GM11168 (cell line): ENCODE data around the gene TMEM156.
"Not testable (repeated sequence)": the region's sequence is repeated elsewhere in the genome, so short reads cannot be mapped to it uniquely, and the experiment has no call there.

Source experiments
- in situ Hi-C: fragments of 300-500 bp; cut with MboI; formaldehyde crosslinking; loops from one replicate; pipeline ENCODE4 v1.12.0; 2022; ENCODE audit warnings: low sequenced_read_pairs; ENCODE audit not compliant: unreplicated experiment

Gene TMEM156

DNA sequence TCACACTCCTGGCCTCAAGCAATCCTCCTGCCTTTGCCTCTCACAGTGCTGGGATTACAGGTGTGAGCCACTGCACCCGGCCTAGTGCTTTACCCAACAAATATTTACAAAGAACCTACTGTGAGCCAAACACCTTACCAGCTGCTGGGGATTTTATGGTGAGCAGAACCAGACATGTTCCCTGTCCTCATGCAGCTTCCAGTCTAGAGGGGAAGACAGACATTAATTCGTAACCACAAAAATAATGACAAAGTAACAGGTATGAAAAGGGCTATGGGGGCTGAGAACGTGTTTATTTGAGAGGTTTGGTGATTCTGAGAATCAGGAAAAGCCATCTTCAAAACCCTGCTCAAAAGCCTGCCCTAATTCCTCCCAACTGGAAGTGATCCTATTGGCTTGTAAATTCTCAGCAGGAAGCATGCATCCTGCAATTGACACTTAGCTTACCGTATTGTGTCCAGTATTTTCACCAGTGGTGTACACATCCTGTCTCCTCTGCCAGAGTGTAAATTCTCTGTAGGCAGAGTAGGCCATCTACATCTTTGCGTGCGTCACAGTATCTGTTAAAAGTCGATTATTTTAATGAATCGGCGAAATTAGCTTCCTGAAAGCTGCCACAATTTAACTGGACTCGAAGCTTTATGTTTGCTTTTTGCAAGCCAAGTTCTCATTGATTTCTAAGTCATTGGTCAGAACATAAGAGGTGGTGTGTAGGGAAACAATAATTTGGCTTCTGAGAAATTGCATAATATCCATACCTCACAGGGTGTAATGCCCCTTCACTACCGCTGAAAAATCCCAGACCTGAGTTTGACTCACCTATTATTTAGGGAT is 67.0 kb downstream of the TMEM156 start:
- in situ Hi-C loops: no loop called here

DNA sequence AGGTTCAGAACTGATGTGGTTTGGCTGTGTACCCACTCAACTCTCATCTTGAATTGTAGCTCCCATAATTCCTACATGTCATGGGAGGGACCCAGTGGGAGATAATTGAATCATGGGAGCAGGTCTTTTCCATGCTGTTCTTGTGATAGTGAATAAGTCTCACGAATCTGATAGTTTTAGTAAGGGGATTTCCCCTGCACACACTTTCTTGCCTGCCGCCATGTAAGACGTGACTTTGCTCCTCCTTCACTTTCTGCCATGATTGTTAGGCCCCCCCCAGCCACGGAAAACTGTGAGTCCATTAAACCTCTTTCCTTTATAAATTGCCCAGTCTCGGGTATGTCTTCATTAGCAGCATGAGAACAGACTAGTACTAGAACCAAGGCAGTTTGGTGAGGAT is 73.0 kb downstream of the TMEM156 start:
- in situ Hi-C loops: not testable (repeated sequence)

DNA sequence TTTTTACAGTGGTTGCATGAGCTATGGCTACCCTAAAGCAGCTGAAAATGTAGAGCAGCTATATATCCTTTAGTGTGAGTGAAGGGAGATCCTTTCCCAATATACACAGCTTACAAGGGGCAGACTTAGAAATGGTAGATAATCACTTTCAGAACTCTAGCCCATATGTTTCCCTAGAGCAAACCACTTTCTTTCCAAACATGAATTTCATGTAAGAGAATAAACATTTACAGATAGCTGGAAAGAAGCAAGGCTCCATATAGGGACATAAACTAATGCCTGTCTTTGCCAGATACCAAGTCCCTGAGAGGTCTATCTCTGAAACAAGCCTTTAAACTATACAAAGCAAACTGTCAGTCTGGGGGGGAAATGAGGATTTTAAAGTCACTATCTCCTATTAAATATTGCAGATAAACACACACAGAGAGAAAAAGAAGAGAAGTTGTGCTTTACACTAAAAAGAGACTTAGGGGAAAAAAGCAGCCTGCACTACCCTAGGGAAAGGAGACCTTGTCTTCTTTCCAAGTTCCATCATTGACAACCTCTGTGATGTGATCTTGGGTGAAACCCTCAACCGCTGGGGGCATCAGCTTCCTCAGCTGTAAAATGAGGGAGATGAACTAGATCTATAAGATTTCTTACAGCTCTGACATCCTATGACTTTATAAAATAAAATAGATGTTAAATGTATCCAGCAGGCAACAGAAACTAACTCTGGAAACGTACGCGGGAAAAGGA is 73.6 kb downstream of the TMEM156 start:
- in situ Hi-C loops: no loop called here

DNA sequence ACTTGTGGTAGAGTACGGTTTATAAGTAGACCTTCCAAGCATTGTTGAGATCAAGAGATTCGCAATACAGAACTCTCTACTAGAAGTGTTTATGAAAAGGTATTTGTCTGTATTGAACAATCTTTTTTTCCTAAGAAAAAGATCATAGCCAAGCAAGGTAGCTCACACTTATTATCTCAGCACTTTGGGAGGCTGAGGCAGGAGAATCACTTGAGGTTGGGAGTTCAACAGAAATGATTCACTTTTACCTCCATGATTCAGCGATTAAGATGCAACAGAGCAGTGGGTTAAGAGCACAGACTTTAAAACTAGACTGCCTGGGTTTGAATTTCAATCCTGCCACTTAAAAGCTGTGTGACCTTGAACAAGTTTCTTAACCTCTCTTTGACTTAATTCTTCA is 74.3 kb downstream of the TMEM156 start:
- in situ Hi-C loops: no loop called here

DNA sequence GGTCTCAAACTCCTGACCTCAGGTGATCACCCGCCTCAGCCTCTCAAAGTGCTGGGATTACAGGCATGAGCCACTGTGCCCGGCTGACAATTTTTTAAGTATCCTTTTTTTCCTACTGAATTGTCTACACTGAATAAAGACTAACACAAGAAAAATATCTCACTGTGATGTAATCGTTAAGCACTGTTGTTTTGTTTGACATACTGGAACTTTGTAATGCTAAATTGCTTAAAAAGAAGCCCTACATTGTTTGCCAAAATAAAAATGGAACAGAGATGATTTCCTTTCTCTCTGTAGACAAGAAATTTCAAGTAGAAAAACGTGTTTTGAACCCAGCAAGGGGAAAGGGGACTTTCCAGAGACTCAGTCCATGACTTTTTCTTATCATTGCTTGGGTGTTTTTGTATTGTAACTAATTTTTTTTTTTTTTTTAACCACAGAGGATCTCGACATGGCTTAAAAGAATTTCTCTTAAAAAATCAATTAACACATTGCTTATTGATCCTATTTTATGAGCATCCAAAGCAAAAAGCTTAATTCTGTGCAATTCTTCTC is 74.9 kb downstream of the TMEM156 start:
- in situ Hi-C loops: no loop called here

DNA sequence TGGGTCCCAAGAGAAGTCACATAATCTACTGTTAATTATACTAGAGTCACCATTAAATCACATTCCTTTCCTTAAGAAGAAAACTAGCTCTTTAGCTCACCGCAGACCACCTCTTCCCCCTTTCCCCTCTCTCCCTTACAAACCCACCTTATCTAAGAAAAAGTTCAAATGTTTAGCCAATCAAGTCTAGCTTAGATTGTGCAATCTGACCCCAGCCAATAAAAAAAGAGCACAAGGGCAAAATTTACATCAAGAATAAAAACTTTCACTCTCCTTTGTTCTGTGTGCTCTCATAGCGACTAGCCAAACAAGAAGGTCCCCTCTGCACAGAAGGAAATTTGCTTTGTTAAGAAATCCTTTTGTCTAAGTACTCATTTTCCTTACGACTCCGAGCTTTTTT is 76.3 kb downstream of the TMEM156 start:
- in situ Hi-C loops: no loop called here

DNA sequence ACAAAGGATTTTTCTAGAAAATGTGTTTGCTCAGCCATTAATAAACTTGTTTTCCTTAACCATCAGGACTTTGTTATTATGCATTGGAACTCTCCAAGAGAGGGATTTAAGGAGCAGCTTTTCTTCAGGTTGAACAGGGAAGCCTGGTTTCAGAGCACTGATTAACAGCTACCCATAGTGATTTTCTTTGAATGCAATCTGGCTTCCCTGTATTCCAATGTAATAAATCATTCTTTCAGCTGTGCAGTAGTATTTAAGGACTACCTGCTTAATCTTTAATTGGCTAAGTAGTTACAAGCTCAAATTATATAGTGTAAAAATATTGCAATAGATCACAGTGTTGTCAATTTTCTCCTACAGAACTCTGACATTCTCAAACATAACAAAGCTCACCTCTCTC is 77.5 kb downstream of the TMEM156 start:
- in situ Hi-C loops: no loop called here

DNA sequence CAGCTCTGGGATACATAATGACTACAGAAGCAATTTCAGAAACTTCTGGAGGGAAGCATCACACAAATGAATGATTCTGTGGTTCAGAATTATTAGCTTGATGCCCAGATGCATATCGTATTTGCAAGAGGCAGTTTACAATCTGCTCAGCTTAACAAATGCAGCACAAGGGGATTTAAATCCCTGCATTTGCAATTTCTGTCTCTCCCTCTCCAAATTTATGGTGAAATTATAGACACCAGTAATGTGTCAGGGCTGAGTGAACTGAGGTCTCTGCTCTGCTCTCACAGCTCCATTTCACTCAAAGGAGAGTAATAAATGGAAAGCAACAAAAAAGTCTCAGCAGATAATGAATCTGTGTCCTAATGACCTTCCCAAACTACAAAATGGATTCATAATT is 80.2 kb downstream of the TMEM156 start:
- in situ Hi-C loops: no loop called here

DNA sequence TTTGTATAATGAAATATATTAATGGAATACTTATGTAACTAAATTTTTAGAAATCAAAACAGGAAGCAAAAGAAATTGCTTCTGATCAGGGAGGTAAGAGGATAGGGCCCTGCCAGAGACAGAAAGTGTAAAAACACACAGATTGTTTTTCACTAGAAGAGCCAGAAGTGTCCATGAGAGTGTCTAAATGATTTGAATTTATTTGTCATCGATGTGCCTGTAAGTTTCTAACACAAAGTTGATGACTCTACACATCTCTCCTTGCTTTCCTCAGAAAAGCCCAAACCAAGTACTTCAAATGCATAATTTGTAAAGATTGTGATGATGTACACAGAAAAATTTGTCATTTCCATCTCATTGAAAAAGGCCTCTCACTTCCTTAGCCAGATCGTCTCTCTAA is 80.6 kb downstream of the TMEM156 start:
- in situ Hi-C loops: no loop called here

DNA sequence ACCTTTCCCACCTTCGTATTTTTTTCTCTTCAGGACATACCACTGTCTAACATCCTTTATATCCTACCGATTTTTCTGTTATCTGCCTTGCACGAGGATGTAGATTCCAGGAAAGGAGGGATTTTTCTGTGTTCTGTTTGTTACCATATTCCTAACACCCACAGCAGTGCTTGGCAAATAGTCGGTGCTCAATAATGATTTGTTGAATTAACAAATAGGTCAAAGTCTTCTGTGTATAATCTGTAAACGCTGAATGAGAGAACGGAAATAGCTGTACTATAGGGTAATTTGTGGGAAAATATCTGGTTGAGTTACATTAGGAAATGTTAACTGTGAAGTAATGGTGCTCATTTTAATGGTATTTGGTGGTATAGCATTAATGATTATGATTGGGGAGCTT is 81.5 kb downstream of the TMEM156 start:
- in situ Hi-C loops: no loop called here

DNA sequence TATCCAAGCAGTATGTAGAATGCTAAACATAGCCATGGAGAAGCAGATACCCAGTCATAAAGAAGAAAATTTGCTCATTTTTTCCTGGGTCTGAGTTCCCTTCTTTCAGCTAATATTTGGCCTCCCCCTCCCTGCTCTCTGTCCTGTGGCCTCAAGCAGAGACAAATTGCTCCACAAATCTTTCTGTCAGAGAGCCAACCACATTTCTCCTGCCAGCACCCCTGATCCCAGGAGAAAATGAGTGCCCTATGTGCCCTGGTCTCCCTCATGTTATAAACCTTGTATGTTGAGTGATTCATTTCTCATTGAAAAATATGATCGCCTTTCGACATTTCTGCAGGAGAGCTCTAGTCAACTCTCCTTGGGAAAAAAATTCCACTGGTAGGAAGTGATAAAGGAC is 82.0 kb downstream of the TMEM156 start:
- in situ Hi-C loops: no loop called here

DNA sequence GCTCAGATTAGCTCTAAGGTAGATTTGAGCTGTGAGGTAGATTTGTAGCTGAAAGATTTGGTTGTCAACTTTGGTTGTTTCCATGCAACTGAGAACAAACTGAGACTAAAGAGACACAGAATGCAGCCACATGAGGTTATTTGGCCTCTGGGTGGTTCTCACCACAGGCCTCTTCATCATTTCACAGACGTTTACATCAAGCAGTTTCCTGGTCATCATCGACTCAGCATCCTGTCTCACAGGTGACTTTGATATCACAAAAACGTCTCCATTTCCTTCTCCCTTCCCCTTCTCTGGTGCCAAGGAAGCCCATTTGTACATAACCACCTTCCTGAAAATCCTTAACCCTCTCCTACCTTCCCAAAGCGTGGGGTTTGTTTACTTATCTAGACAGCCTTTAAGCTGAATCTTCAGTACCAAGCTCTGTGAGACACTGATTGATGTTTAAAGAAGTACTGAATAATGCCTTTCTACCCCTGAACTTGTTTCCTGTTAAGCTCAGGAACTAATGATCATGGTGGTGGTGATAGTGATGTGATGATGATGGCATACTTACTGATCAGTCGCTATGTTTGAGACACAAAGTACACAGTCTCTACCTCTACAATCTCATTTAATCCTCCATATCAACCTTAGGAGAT is 82.7 kb downstream of the TMEM156 start:
- in situ Hi-C loops: no loop called here

DNA sequence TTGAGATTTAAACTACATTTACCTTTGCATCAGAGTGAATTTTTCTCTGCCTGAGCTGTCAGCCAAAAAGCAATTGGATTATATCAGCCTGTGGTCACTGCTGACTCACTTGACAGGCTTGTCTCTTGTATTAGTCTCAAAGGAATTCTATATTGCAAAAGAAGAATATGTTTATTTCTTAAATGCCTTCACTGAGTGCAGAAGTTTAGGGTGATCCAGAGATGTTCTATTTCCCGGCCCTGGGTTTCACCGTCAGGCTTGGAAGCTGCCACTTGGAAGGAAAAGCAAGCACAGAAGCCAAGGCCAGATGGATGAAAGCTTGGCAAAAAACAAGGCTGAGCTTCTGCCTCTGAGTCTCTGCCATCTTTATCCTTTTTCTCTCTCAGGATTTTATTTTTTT is 83.7 kb downstream of the TMEM156 start:
- in situ Hi-C loops: no loop called here

DNA sequence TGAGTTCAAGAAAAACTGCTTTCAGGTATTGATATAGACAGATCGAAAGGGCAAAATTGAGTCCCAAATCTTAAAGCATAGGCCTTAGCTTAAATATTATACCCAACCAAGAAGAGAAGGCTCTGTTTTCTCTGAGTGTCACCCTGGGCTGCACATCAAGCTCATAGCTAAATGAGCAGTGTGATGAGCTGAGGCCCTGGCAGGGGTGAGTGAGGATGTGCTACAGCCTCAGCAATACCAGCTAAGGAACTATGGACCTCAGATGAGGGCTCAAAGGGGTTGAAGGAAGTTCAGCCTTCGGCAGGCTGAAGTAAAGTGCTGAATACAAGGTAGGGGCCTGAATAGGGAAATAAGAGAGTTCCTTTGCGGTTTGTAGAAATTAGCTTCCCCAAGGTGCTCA is 85.3 kb downstream of the TMEM156 start:
- in situ Hi-C loops: no loop called here

DNA sequence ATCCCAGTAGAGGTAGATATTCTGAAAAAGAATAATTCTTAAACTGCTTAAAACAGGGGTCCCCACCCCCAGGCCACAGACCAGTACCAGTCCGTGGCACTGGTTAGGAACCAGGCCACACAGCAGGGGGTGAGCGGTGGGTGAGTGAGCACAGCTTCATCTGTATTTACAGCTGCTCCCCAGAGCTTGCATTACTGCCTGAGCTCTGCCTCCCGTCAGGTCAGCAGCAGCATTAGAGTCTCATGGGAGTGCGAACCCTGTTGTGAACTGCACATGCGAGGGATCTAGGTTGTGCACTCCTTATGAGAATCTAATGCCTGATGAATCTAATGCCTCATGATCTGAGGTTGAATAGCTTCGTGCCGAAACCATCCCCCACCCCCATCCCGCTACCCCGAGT is 87.8 kb downstream of the TMEM156 start:
- in situ Hi-C loops: no loop called here

DNA sequence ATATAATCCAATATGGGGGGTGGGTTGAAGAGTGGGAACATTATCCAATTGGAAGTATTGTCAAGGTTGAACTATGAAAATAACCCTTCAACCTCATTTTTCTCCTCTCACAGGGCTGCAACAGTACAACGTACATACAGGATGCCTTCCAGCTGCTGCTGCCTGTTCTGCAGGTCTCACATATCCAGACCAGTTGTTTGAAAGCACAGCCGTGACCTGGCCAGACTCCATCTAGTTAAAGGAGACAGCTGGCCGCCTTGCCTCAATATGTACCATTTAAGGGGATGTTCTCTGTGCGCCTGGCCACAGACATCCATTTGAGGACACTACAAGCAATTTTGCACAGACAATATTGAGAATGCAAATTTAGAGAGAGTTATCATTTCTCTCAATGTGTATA is 88.9 kb downstream of the TMEM156 start:
- in situ Hi-C loops: no loop called here

DNA sequence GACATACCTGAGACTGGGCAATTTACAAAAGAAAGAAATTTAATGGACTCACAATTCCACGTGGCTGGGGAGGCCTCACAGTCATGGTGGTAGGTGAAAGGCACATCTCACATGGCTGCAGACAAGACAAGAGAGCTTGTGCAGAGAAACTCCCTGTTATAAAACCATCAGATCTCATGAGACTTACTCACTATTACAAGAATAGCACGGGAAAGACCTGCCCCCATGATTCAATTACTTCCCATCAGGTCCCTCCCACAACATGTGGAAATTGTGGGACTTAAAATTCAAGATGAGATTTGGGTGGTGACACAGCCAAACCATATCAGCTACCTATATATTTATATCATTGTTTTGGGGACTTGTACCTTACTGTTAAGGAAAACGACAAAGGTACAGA is 90.3 kb downstream of the TMEM156 start:
- in situ Hi-C loops: not testable (repeated sequence)

DNA sequence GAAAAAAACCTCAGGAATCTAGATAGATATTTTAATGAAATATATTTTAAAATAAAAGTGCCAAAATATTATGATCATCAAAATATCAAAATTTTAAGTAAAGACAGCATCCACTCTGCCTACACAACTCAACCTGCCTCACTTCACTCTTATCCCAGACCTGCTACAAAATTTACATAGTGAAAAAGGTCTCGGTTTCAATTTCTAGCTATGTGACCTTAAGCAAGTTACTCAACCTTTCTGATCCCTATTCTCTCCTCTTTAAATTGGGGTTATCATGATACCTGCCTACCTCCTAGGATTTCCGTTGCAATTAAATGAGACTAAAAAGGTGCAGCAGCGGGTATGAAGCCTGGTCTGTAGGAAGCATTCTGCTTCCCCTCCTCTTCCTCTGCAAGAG is 91.7 kb downstream of the TMEM156 start:
- in situ Hi-C loops: no loop called here

DNA sequence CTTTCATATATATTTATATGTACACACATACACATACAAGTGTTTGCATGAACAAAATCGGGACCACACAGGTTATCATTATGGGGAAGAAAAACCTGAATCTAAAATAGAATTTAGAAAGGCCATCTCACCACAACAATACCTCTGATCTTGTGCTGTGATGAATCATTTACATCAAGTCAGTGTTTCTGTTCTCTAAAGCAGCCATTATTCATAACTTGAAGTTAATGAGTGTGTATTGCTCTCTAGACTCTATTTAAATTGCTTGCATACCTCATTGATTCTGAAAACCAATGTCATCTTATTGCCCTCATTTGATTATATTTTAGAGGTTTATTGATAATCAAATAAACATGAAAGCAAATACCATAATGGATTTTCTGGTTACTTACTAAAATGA is 93.0 kb downstream of the TMEM156 start:
- in situ Hi-C loops: no loop called here

DNA sequence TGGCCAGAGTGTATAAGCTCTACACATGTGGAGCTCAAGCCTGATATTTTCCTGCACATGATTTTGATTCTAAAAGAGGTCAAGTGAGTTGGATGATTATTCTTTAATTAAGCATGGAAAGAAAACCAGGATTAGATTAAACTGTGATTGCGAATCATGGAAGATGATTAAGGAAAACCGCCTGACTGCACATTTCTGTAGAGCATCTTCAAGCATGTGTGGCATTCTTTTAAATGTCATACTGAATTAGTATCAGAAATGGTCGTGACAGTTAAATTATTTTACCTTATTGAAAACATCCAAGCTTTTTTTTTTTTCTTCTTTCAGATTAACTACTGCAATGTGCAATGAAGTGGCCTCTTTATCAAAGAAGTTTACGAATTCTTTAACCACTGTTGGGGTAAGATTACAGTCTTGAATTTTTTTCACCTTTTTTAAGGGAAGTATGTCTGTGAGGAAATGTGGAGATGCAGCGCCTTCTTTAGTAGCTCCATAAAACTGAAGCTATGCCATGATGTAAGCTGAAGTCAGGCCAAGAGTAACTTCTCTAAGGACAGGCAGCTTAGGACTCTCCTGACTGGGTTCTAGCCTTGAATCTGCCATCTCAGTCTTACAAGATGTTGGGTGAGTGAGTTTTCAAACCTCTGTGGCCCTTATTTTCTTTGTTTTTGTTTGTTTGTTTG is 96.7 kb downstream of the TMEM156 start:
- in situ Hi-C loops: no loop called here
